Measurements from ENCODE around the gene MRAP2. TPM values are rescaled to one million over a fixed set of nuclear protein-coding genes. Genes with fewer than 3 reads are reported as not detected.

The MRAP2 gene
- total and polyA plus RNA-seq, 7 donors, result 0.04 to 0.42 (median 0.18) TPM; not detected in 1

- Histone ChIP-seq H3K4me1 (no peaks in the 10 kb centered on the region), H3K4me3 (no peak overlapping the region), H3K27me3 (ENCODE audit: insufficient read depth in 3 of 3, low read length in 2 of 3) (no peaks in the 10 kb centered on the region), H3K9me3 (no peaks in the 10 kb centered on the region), H3K36me3 (ENCODE audit: insufficient read depth in 1 of 2, low read depth in 1 of 2) (no peaks in the 10 kb centered on the region), H3K27ac (no peak overlapping the region)
- intact Hi-C loops (cut with DNase I), result no loop called here
- ATAC-seq (no peak), DNase-seq (no peak)
- 64 to 80% (median 68%) methylated on average over 5 of the region's 5 CpGs for WGBS, 3 donors
- no peak for TF ChIP-seq CTCF (IDR thresholded peaks at IDR 0.05)
Measured at GRCh38 chr6:84048588-84048987, 15.0 kb downstream of the MRAP2 start.

GRCh38 chr6:84050408-84050807 lies 16.8 kb downstream of the MRAP2 start:
- no peaks in the 10 kb centered on the region for H3K9me3 ChIP-seq
- H3K4me1 ChIP-seq, result no peaks in the 10 kb centered on the region
- no peak overlapping the region for H3K4me3 ChIP-seq
- intact Hi-C loops (cut with DNase I), result no loop called here
- no peaks in the 10 kb centered on the region for H3K36me3 ChIP-seq (ENCODE audit: insufficient read depth in 1 of 2, low read depth in 1 of 2)
- no peaks in the 10 kb centered on the region for H3K27me3 ChIP-seq (ENCODE audit: insufficient read depth in 3 of 3, low read length in 2 of 3)
- H3K27ac ChIP-seq, result no peak overlapping the region
- DNase-seq, result no peak
- no peak for TF ChIP-seq CTCF (IDR thresholded peaks at IDR 0.05)
- 84 to 93% (median 90%) methylated on average over 5 of the region's 5 CpGs for WGBS, 3 donors
- no peak for ATAC-seq

GRCh38 chr6:84052204-84052882 lies 18.8 kb downstream of the MRAP2 start:
- Histone ChIP-seq H3K9me3 (no peaks in the 10 kb centered on the region), H3K27ac (no peak overlapping the region), H3K27me3 (ENCODE audit: insufficient read depth in 3 of 3, low read length in 2 of 3) (no peaks in the 10 kb centered on the region), H3K36me3 (ENCODE audit: insufficient read depth in 1 of 2, low read depth in 1 of 2) (no peaks in the 10 kb centered on the region), H3K4me1 (no peaks in the 10 kb centered on the region), H3K4me3 (no peak overlapping the region)
- TF ChIP-seq CTCF (IDR thresholded peaks at IDR 0.05), result no peak
- ATAC-seq, result peak; percentile 78 to 97 (median 79)
- intact Hi-C loops (cut with DNase I), result no loop called here
- WGBS, 3 donors, result 2 to 5% (median 3%) methylated on average over 7 of the region's 7 CpGs
- DNase-seq, result peak; percentile 69 to 77

- DNase-seq (no peak), ATAC-seq (no peak)
- WGBS, 3 donors, result 73 to 74% (median 73%) methylated on average over 7 of the region's 7 CpGs
- TF ChIP-seq CTCF (IDR thresholded peaks at IDR 0.05), result no peak
- Histone ChIP-seq H3K36me3 (ENCODE audit: insufficient read depth in 1 of 2, low read depth in 1 of 2) (no peaks in the 10 kb centered on the region), H3K27me3 (ENCODE audit: insufficient read depth in 3 of 3, low read length in 2 of 3) (no peaks in the 10 kb centered on the region), H3K4me3 (no peak overlapping the region), H3K27ac (no peak overlapping the region), H3K4me1 (no peaks in the 10 kb centered on the region), H3K9me3 (no peaks in the 10 kb centered on the region)
- intact Hi-C loops (cut with DNase I), result no loop called here
Measured at GRCh38 chr6:84052883-84053241, 19.3 kb downstream of the MRAP2 start.

- no peak for ATAC-seq
- no peak for TF ChIP-seq CTCF (IDR thresholded peaks at IDR 0.05)
- Histone ChIP-seq H3K36me3 (ENCODE audit: insufficient read depth in 1 of 2, low read depth in 1 of 2) (no peaks in the 10 kb centered on the region), H3K4me3 (no peak overlapping the region), H3K4me1 (no peaks in the 10 kb centered on the region), H3K27ac (no peak overlapping the region), H3K27me3 (ENCODE audit: insufficient read depth in 3 of 3, low read length in 2 of 3) (peaks cover 0 to 1% (median 0%) of the 10 kb centered on the region in 3 donors), H3K9me3 (no peaks in the 10 kb centered on the region)
- intact Hi-C loops (cut with DNase I), result no loop called here
- DNase-seq, result no peak
- 49 to 59% (median 52%) methylated on average over 2 of the region's 2 CpGs for WGBS, 3 donors
Measured at GRCh38 chr6:84055647-84056046, 22.1 kb downstream of the MRAP2 start.

Data from psoas muscle (tissue), 8 donors.